GM19023 (cell line): ENCODE measurements around the gene AKAP6.
"Not testable (repeated sequence)": the region's sequence is repeated elsewhere in the genome, so short reads cannot be mapped to it uniquely, and the experiment has no call there.

Source experiments
- ATAC-seq: cut with Tn5 transposase; IDR thresholded peaks from one replicate; pipeline ENCODE4 v1.9.1; 2021; ENCODE audit warnings: mild to moderate bottlenecking, moderate library complexity; ENCODE audit not compliant: unreplicated experiment

The AKAP6 gene

DNA sequence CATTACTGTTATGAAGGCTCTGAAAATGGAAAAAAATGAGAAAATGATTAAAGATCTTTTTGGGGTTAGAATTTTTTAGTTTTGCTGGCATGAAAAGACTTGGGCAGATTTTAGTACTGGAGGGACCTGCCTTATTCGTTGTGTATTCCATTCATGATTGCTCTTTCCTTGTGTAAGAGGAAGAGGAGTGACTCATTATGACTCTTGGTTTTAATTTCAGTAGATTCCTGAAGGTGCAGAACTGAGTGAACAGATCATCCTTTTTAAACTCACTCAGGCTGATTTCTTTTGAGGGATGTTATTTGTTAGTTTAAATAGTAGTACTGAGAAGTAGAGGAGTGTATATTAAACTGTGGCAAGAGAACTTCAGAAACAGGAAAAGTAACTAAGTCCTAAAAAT, 41.6 kb downstream of the AKAP6 start:
- ATAC-seq, result no peak

GRCh38 chr14:32372154-32372553, 43.1 kb downstream of the AKAP6 start:
- ATAC-seq, result no peak

DNA sequence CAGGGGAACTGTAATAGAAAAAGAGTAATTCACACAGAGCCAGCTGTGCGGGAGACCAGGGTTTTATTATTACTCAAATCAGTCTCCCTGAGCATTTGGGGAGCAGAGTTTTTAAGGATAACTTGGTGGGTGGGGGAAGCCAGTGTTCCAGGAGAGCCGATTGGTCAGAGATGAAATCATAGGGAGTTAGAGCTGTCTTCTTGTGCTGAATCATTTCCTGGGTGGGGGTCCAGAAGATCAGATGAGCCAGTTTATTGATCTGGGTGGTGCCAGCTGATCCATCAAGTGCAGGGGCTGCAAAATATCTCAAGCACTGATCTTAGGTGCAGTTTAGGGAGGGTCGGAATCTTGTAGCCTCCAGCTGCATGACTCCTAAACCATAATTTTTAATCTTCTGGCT, 44.1 kb downstream of the AKAP6 start:
- not testable (repeated sequence) for ATAC-seq

GRCh38 chr14:32374155-32374554, 45.1 kb downstream of the AKAP6 start:
- ATAC-seq, result no peak

- no peak for ATAC-seq
These were observed 46.6 kb downstream of the AKAP6 start for GRCh38 chr14:32375663-32376062.

GRCh38 chr14:32377046-32377646, 48.0 kb downstream of the AKAP6 start:
- ATAC-seq, result no peak

DNA sequence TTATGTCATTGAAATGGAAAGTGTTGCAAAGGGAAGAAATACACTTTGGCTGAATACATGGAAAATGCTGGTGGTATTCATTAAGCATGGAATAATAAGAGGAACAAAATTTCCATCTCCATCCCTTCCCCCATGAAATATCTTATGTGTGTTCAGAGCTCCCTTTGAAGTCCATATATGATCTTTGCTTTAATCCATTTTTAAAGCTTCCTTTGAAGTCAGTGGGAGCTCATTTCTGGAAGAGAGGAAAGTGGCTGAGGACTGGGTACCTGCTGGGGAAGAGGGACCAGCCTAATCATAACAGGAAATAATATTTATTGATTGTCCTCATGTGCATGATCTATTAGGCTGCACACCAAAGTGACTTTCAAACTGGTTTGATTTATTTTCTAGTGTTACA, 49.2 kb downstream of the AKAP6 start:
- no peak for ATAC-seq

GRCh38 chr14:32379447-32379846, 50.3 kb downstream of the AKAP6 start:
- no peak for ATAC-seq

- ATAC-seq, result no peak
These were observed 52.8 kb downstream of the AKAP6 start for GRCh38 chr14:32381869-32382268.

DNA sequence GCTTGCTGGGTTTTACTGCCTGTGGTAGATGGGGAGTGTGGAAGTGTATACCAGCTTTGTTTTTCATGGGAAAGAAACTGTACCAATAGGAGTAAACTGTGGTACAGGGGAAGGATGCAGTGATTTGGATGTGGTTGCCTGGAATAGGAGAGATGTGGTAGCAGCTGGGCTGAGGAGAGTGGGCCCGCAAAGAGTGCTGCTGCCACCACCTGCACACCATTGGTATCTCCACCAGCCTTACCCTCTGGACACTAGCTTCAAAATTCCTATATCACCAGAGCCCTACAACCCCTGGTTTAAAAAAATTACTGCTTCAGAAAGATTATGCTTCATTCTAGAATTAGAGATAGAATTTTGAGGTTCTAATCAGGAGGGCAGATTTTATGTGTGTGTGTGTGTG, 53.6 kb downstream of the AKAP6 start:
- ATAC-seq, result no peak

GRCh38 chr14:32383364-32384009, 54.4 kb downstream of the AKAP6 start:
- no peak for ATAC-seq

DNA sequence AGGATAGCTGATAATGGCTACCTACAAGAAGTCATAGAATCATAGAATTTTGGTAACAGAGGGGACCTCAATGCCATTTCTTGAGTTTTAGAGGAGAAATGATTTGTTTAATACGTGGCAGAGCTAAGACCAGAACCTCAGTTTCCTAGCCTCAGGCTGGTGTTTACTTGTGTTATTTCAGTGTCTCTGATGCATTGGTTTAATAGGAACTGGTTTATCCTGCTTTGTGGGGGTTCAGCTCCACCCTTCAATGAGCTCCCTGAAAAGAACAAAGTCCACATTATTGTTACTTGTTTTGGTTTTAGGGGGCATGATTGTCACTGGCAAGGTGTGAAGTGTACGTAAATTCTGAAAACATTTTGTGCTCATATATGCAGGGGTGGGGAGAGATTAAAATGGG, 55.4 kb downstream of the AKAP6 start:
- no peak for ATAC-seq

GRCh38 chr14:32387295-32387694, 58.2 kb downstream of the AKAP6 start:
- not testable (repeated sequence) for ATAC-seq

DNA sequence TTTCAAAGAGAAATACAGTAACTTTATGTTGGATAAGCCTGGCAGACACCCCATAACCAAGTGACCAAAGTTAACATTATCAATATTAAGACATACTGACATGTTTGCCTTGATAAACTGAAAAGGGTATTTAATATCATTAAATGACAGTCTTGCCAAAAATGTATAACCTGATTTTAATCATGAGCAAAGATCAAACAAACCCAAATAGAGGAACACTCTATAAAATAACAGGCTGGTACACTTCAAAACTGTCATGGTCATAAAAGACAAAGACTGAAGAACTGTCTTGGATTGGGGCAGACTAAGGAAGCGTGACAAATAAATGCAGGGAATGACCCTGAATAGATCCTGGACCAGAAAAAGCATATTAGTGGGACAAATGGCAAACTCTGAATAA, 64.0 kb downstream of the AKAP6 start:
- no peak for ATAC-seq

- ATAC-seq, result no peak
These were observed 64.9 kb downstream of the AKAP6 start for GRCh38 chr14:32394038-32394437.

- no peak for ATAC-seq
These were observed 67.8 kb downstream of the AKAP6 start for GRCh38 chr14:32396885-32397284.

- ATAC-seq, result no peak
These were observed 69.0 kb downstream of the AKAP6 start for GRCh38 chr14:32397861-32398640.

DNA sequence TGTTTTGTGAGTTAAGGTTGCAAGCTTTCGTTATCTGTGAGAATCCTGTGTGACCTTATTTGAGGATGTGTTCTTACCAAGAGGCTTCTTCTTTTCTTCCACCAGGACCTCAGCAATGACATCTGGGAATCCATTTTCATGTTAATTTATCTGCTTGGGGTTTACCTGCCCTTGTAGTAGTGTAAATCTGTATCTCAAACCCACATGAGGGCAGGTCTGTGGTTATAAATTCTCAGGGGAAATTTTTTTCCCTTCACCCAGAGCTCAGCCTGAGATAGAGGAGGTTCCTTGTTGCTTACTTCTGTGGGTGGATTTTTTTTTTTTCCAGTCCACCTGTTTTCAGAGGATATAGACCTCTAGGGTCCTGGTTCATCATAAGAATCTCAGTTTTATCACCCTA, 70.8 kb downstream of the AKAP6 start:
- no peak for ATAC-seq

DNA sequence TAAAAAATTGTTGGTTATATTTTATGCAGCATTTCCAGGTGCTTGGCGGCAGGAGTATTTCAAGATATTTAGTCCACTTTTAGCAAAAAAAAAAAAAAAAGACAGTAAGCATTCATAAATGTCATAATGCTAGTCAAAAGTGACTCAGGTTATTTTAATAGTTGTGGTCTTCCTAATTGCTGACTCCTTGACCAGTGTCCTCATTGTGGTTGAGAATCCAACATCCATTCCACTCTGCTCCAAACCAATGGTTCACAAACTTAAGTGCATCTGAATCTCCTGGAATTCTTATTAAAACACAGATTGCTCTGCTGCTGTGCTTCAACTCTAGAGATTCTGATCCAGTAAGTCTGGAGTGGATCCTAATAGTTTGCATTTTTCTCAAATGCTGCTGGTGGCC, 71.4 kb downstream of the AKAP6 start:
- ATAC-seq, result no peak

DNA sequence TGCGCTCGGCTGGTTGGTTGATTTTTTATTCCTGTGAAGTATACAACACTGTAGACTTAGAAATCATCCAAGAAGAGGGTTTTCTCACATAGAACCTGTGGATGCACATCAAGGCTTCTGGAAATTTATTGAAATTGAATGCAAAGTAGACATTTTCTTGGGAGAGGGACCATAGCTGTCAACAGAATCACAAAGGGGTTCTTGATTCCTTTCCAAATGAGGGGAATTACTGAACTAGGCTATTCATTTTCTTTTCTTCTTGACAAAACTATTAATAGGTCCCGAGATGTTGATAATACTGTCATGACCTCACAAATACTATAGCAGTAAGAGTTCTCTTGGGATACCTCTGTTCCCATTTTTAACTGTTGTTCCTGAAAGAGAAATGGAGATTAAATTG, 73.9 kb downstream of the AKAP6 start:
- ATAC-seq, result no peak

GRCh38 chr14:32403688-32404087, 74.6 kb downstream of the AKAP6 start:
- no peak for ATAC-seq
